Fibroblast of mammary gland (primary cell): ENCODE measurements around the gene FBXO40.

Source experiments
- DNase-seq: peaks from one replicate; pipeline ENCODE4 v3.0.0-alpha.2; 2010; ENCODE audit warnings: low read depth
- H3K4me3 ChIP-seq: 2 replicates; pipeline ENCODE4 v1.5.1; 2011; ENCODE audit warnings: low read depth, mild to moderate bottlenecking, low read length, moderate library complexity; ENCODE audit not compliant: control insufficient read depth
- CTCF ChIP-seq: conservative IDR thresholded peaks from 2 replicates; pipeline ENCODE4 v1.5.1; 2011; ENCODE audit warnings: low read depth, low read length, inconsistent platforms; ENCODE audit not compliant: control insufficient read depth, insufficient read depth

The FBXO40 gene

GRCh38 chr3:121677141-121677540, 84.0 kb downstream of the FBXO40 start:
- TF ChIP-seq CTCF, result no peak
- DNase-seq, result no peak
- H3K4me3 ChIP-seq, result no peak overlapping the region
